Activated CD8-positive, alpha-beta memory T cell treated with anti-CD3 and anti-CD28 coated beads for 24 hours (primary cell): ENCODE results near the gene FBXO41.

Source experiments
- DNase-seq: peaks from one replicate; pipeline ENCODE4 v3.0.0-alpha.2; 2020

FBXO41 gene

GRCh38 chr2:73284296-73285158 lies at the start of gene FBXO41:
Gene FBXO41, minus strand, starts transcription at chr2:73284478. Its CDS starts 14,848 bp downstream, at chr2:73269630.
- peak; percentile 92 for DNase-seq

- DNase-seq = no peak
These were observed 49.8 kb upstream of the FBXO41 start for GRCh38 chr2:73334045-73334444.

GRCh38 chr2:73333564-73333963 lies 49.3 kb upstream of the FBXO41 start:
- no peak for DNase-seq

GRCh38 chr2:73324126-73324725 lies 39.9 kb upstream of the FBXO41 start:
- no peak for DNase-seq

GRCh38 chr2:73323551-73323950 lies 39.3 kb upstream of the FBXO41 start:
- DNase-seq = no peak

GRCh38 chr2:73314441-73314840 lies 30.2 kb upstream of the FBXO41 start:
- DNase-seq = no peak

- no peak for DNase-seq
These were observed 23.4 kb upstream of the FBXO41 start for GRCh38 chr2:73307720-73308119.

- no peak for DNase-seq
These were observed 17.4 kb upstream of the FBXO41 start for GRCh38 chr2:73301636-73302035.

- no peak for DNase-seq
These were observed 16.6 kb upstream of the FBXO41 start for GRCh38 chr2:73300926-73301325.

GRCh38 chr2:73297586-73297985 lies 13.3 kb upstream of the FBXO41 start:
- DNase-seq = no peak

- DNase-seq = no peak
These were observed 12.9 kb upstream of the FBXO41 start for GRCh38 chr2:73297151-73297559.

- DNase-seq = no peak
These were observed 11.6 kb upstream of the FBXO41 start for GRCh38 chr2:73295751-73296400.

- no peak for DNase-seq
These were observed 10.0 kb upstream of the FBXO41 start for GRCh38 chr2:73294239-73294638.

GRCh38 chr2:73293534-73294171 lies 9.4 kb upstream of the FBXO41 start, which contains the start of gene EGR4:
Gene EGR4, minus strand, starts transcription at chr2:73293548. Its CDS starts 231 bp downstream, at chr2:73293317.
- DNase-seq = peak; percentile 93

- peak; percentile 69 for DNase-seq
These were observed 8.7 kb upstream of the FBXO41 start for GRCh38 chr2:73292906-73293533.

- no peak for DNase-seq
These were observed 8.1 kb upstream of the FBXO41 start for GRCh38 chr2:73292316-73292905.

- no peak for DNase-seq
These were observed 7.4 kb upstream of the FBXO41 start for GRCh38 chr2:73291461-73292315.

- DNase-seq = peak; percentile 83
These were observed 6.8 kb upstream of the FBXO41 start for GRCh38 chr2:73291093-73291460.

GRCh38 chr2:73290049-73290839 lies 6.0 kb upstream of the FBXO41 start:
- DNase-seq = peak; percentile 65

GRCh38 chr2:73289304-73289703 lies 5.0 kb upstream of the FBXO41 start:
- no peak for DNase-seq
